Stimulated activated CD8-positive, alpha-beta memory T cell treated with anti-CD3 and anti-CD28 coated beads, Interleukin-7, amount 100 ng/mL, for 48 hours (primary cell): Measurements from ENCODE around the gene SNAPC4.
A peak's percentile ranks its signal among the peaks of the same experiment; 100 is the strongest.
"Not testable (repeated sequence)": the region's sequence is repeated elsewhere in the genome, so short reads cannot be mapped to it uniquely, and the experiment has no call there.

ENCODE experiments used
- DNase-seq, 2 donors: peaks; one replicate each; pipeline ENCODE4 v3.0.0-alpha.2; 2020; ENCODE audit warnings: low read depth in 1 of 2; ENCODE audit errors: extremely low read depth in 1 of 2

SNAPC4 gene

GRCh38 chr9:136410500-136411287, 10.7 kb upstream of the SNAPC4 start, which contains the start of the genes ENTR1 and PMPCA:
Gene ENTR1, minus strand, starts transcription at chr9:136410614. Its CDS starts 217 bp downstream, at chr9:136410397.
Gene PMPCA, plus strand, starts transcription at chr9:136410658. Its CDS starts 11 bp downstream, at chr9:136410669.
- DNase-seq, result peak; percentile 90 to 91

GRCh38 chr9:136409557-136410455, 9.8 kb upstream of the SNAPC4 start:
- peak in 1 of 2 donors; percentile 17 for DNase-seq

GRCh38 chr9:136407911-136408310, 7.9 kb upstream of the SNAPC4 start:
- no peak for DNase-seq

- not testable (repeated sequence) for DNase-seq
Observed at GRCh38 chr9:136407061-136407460, 7.1 kb upstream of the SNAPC4 start.

- DNase-seq, result not testable (repeated sequence)
Observed at GRCh38 chr9:136405904-136406303, 5.9 kb upstream of the SNAPC4 start.

- DNase-seq, result no peak
Observed at GRCh38 chr9:136405481-136405880, 5.5 kb upstream of the SNAPC4 start.

- no peak for DNase-seq
Observed at GRCh38 chr9:136404801-136405136, 4.8 kb upstream of the SNAPC4 start.

- DNase-seq, result peak in 1 of 2 donors; percentile 19
Observed at GRCh38 chr9:136403915-136404800, 4.2 kb upstream of the SNAPC4 start.

- peak; percentile 60 to 73 for DNase-seq
Observed at GRCh38 chr9:136403538-136403914, 3.6 kb upstream of the SNAPC4 start.

GRCh38 chr9:136402067-136402466, 2.1 kb upstream of the SNAPC4 start:
- DNase-seq, result no peak

GRCh38 chr9:136401173-136401922, 1.4 kb upstream of the SNAPC4 start:
- DNase-seq, result no peak

GRCh38 chr9:136399176-136400037, 563 bp downstream of the SNAPC4 start:
- DNase-seq, result peak in 1 of 2 donors; percentile 15

- no peak for DNase-seq
Observed at GRCh38 chr9:136398286-136398685, 1.7 kb downstream of the SNAPC4 start.

- DNase-seq, result no peak
Observed at GRCh38 chr9:136397643-136398042, 2.3 kb downstream of the SNAPC4 start.

GRCh38 chr9:136396219-136396515, 3.8 kb downstream of the SNAPC4 start:
- DNase-seq, result no peak

GRCh38 chr9:136395345-136396218, 4.4 kb downstream of the SNAPC4 start:
- no peak for DNase-seq

GRCh38 chr9:136395020-136395340, 5.0 kb downstream of the SNAPC4 start:
- DNase-seq, result no peak

- no peak for DNase-seq
Observed at GRCh38 chr9:136394312-136395019, 5.5 kb downstream of the SNAPC4 start.
